ENCODE results near the gene PRAMEF17. TPM values are rescaled to one million over a fixed set of nuclear protein-coding genes. Genes with fewer than 3 reads are reported as not detected.

The PRAMEF17 gene, protein sequence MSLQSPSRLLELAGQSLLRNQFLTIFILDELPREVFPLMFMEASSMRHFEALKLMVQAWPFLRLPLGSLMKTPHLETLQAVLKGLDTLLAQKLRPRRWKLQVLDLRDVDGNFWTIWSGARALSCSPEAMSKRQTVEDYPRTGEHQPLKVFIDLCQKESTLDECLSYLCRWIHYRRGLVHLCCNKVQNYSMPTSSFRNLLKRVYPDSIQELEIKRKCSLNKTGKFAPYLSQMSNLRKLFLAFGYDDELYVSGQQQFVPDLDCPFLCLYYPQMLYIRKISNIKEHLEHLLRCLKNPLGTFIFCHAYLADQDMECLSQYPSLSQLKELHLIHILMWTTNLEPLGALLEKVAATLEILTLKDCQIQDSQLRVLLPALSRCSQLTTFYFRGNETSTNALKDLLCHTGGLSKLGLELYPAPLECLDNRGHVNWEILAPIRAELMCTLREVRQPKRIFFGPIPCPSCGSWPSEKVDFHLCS
- total RNA-seq: not detected in 2 replicates

DNA sequence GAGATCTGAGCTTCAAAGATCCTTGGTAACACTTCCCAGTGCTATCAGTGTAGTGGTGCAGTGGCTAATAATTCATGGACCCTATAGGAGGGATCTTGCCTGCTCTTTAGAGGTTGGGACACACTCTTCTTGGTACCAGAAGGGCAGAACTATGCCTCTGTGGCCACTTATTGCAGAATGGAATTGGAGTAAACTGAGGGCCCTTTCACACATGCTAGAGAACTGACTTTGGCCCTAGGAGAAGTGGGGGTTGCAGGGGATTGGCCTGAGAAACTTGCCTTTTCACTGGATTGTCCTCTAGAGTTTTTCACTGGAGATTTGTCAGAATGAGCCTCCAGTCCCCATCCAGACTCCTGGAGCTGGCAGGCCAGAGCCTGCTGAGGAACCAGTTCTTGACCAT lies at the start of gene PRAMEF17:
Gene PRAMEF17, plus strand, starts transcription at position 301 of the 400 bp plus-strand sequence. Its CDS starts 26 bp downstream, at position 327.

DNA sequence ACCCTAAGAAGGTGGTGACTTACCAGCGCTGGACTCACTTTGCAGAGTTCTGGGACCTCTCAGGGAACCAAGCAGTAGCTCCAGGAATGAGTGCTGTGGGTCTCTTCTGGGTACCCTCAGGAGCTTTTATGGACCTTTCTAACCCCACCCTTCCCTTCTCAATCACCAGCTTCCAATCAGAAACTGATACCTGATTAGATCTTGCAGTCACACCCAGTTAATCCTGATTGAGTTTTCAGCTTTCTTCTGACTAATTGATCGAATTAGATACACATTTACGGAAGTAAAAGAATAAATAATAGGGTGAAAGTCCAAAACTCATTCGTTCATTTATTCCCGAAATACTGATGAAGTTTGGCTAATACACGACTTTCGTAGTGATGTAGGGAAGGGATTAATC lies 42.4 kb upstream of the PRAMEF17 start, which contains the start of gene PRAMEF14:
Gene PRAMEF14, minus strand, starts transcription at position 101 of the 400 bp plus-strand sequence. CDS start 1,820 bp downstream, outside the sequence.

GRCh38 chr1:13410150-13410549 lies 20.7 kb downstream of the PRAMEF17 start, which contains the start of gene PRAMEF20:
Gene PRAMEF20, plus strand, starts transcription at chr1:13410450. Its CDS starts 5,905 bp downstream, at chr1:13416355.

Other genes with a start within 250 kb of the PRAMEF17 start
- not detected in 2 replicates for gene PRAMEF26, start 233.6 kb upstream of the PRAMEF17 start, total RNA-seq
- gene HNRNPCL4, start 224.0 kb upstream of the PRAMEF17 start, total RNA-seq: not detected in 2 replicates
- not detected in 2 replicates for gene PRAMEF9, start 217.8 kb upstream of the PRAMEF17 start, total RNA-seq
- gene PRAMEF13, start 188.2 kb upstream of the PRAMEF17 start, total RNA-seq: not detected in 2 replicates
- not detected in 2 replicates for gene PRAMEF18, start 163.5 kb upstream of the PRAMEF17 start, total RNA-seq
- not detected in 2 replicates for gene PRAMEF5, start 135.4 kb upstream of the PRAMEF17 start, total RNA-seq
- not detected in 2 replicates for gene PRAMEF8, start 104.5 kb upstream of the PRAMEF17 start, total RNA-seq
- gene PRAMEF33, start 86.1 kb upstream of the PRAMEF17 start, total RNA-seq: not detected in 2 replicates
- not detected in 2 replicates for gene PRAMEF15, start 74.1 kb upstream of the PRAMEF17 start, total RNA-seq
- not detected in 2 replicates for gene PRAMEF14, start 42.5 kb upstream of the PRAMEF17 start, total RNA-seq
- gene PRAMEF19, start 17.7 kb upstream of the PRAMEF17 start, total RNA-seq: not detected in 2 replicates
- gene PRAMEF20, start 20.8 kb downstream of the PRAMEF17 start, total RNA-seq: not detected in 2 replicates
- 1.1 TPM in 1 of 2 replicates, not detected in the other for gene LRRC38, start 124.4 kb downstream of the PRAMEF17 start, total RNA-seq
- gene PDPN, start 194.2 kb downstream of the PRAMEF17 start, total RNA-seq: 32.9 and 44.9 TPM in 2 replicates